Suprapubic skin (tissue), 4 donors: ENCODE results near the gene METTL8.

Experiments used
- EP300 ChIP-seq: sonication (generic); formaldehyde crosslinking; IDR thresholded peaks from one replicate; pipeline ENCODE4 v1.6.1; 2017; ENCODE audit warnings: antibody characterized with exemption
- POLR2A ChIP-seq, 2 donors: fragments of 450-650 bp; IDR thresholded peaks; one replicate each; pipeline ENCODE4 v1.6.1; 2017; ENCODE audit warnings: antibody characterized with exemption in 2 of 2, mild to moderate bottlenecking in 2 of 2, moderate library complexity in 2 of 2
- POLR2AphosphoS5 ChIP-seq, 3 donors: sonication (generic); formaldehyde crosslinking; IDR thresholded peaks; one replicate each; pipeline ENCODE4 v1.6.1; 2017; ENCODE audit warnings: antibody characterized with exemption in 3 of 3
- TF ChIP-seq, protein P1 (sequence below), 2 donors: fragments of 200-600 bp in 1 of 2; fragments of 450-650 bp in 1 of 2; sonication (generic) in 1 of 2; IDR thresholded peaks; one replicate each; pipeline ENCODE4 v1.5.1; 2016 to 2019; ENCODE audit warnings: antibody characterized with exemption in 2 of 2, mild to moderate bottlenecking in 1 of 2, moderate library complexity in 1 of 2

DNA sequence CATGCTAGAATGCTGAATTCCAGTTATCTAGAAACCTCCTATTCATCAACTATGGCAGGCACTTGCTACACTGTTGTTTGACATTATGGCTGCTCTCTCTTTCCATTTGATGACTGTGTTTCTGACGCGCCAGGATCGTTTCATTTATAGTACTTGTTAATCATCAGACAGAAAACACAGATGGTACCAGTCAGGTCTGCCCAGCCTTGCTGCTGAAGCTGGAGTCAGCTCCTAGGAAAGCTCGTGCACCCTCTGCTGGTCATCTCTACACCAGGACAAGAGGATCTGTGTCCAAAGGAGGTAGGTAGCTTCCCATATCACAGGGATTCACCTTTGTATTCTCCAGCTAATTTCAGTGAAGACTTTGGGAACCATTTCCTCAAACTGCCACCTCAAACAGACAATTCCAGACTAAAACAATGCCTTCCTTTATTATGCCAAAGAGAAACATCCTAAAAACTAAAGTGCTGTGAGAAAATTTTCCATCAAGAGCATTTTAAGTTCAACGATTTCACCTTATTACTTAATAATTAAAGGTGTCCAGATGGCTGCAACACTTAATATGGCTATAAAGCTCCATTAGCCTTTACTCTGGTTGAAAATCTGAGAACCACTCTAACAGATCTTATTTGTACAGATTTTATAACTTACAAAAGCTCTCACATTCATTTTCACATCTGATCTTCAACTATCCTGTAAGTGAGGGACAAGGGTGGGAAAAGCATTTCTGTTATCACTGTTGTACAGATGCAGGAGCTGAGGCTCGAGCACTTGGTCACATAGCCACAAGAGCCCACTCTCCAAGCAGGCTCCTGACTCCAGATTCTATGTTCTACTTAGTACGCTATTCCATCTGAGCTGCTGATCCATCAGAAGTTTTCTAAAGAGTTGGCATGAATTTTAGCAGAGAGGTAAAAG lies 17.5 kb downstream of the METTL8 start:
- TF ChIP-seq, protein P1, sequence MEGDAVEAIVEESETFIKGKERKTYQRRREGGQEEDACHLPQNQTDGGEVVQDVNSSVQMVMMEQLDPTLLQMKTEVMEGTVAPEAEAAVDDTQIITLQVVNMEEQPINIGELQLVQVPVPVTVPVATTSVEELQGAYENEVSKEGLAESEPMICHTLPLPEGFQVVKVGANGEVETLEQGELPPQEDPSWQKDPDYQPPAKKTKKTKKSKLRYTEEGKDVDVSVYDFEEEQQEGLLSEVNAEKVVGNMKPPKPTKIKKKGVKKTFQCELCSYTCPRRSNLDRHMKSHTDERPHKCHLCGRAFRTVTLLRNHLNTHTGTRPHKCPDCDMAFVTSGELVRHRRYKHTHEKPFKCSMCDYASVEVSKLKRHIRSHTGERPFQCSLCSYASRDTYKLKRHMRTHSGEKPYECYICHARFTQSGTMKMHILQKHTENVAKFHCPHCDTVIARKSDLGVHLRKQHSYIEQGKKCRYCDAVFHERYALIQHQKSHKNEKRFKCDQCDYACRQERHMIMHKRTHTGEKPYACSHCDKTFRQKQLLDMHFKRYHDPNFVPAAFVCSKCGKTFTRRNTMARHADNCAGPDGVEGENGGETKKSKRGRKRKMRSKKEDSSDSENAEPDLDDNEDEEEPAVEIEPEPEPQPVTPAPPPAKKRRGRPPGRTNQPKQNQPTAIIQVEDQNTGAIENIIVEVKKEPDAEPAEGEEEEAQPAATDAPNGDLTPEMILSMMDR (IDR thresholded peaks at IDR 0.05), result peak; percentile 66 to 81
- peak in 1 of 3 donors; percentile 30 for TF ChIP-seq POLR2AphosphoS5 (IDR thresholded peaks at IDR 0.05)
- TF ChIP-seq POLR2A (IDR thresholded peaks at IDR 0.05), result no peak
- TF ChIP-seq EP300, result no peak
